Natural killer cell (primary cell): ENCODE data around the gene GFOD2. TPM values are rescaled to one million over a fixed set of nuclear protein-coding genes. Genes with fewer than 3 reads are reported as not detected.

ENCODE experiments used
- ATAC-seq, 3 donors: fragments of 150-1000 bp in 2 of 3; fragments of 200-7000 bp in 1 of 3; cut with Tn5 transposase; 1 replicate in 1 of 3; 2 replicates in 2 of 3; pipeline ENCODE4 v1.10.0; 2021; ENCODE audit warnings: mild to moderate bottlenecking in 2 of 3, moderate library complexity in 2 of 3
- DNase-seq, 2 donors: peaks; one replicate each; pipeline versions ENCODE4 v3.0.0 to v3.0.0-alpha.2; 2013 to 2021; ENCODE audit warnings: mixed read lengths in 1 of 2
- H3K27ac ChIP-seq: one replicate; pipeline ENCODE4 v1.5.1; 2013; ENCODE audit warnings: mild to moderate bottlenecking, low read length
- H3K27me3 ChIP-seq: one replicate; pipeline ENCODE4 v1.6.1; 2013; ENCODE audit warnings: low read length; ENCODE audit not compliant: control insufficient read depth, insufficient read depth
- H3K36me3 ChIP-seq: one replicate; pipeline ENCODE4 v1.6.1; 2013; ENCODE audit warnings: low read length; ENCODE audit not compliant: control insufficient read depth, insufficient read depth
- H3K4me1 ChIP-seq: one replicate; pipeline ENCODE4 v1.6.1; 2013; ENCODE audit warnings: low read length; ENCODE audit not compliant: control insufficient read depth, insufficient read depth
- H3K4me3 ChIP-seq: one replicate; pipeline ENCODE4 v1.5.1; 2013; ENCODE audit warnings: low read length
- H3K9me3 ChIP-seq: one replicate; pipeline ENCODE4 v1.6.1; 2013; ENCODE audit warnings: low read length; ENCODE audit not compliant: control insufficient read depth, insufficient read depth
- H3K27ac Mint-ChIP-seq, 2 donors: one replicate each; pipeline ENCODE4 v1.8.0; 2022; ENCODE audit warnings: mild to moderate bottlenecking in 2 of 2, mixed read lengths in 2 of 2, moderate library complexity in 1 of 2
- H3K27me3 Mint-ChIP-seq, 2 donors: one replicate each; pipeline ENCODE4 v1.8.0; 2022; ENCODE audit warnings: low read depth in 2 of 2, mixed read lengths in 2 of 2
- H3K36me3 Mint-ChIP-seq: one replicate; pipeline ENCODE4 v1.8.0; 2022; ENCODE audit warnings: mixed read lengths
- H3K4me1 Mint-ChIP-seq, 2 donors: one replicate each; pipeline ENCODE4 v1.8.0; 2022; ENCODE audit warnings: mixed read lengths in 2 of 2
- H3K4me3 Mint-ChIP-seq: one replicate; pipeline ENCODE4 v1.8.0; 2022; ENCODE audit warnings: mild to moderate bottlenecking, moderate library complexity, mixed read lengths
- H3K9me3 Mint-ChIP-seq, 2 donors: one replicate each; pipeline ENCODE4 v1.8.0; 2022; ENCODE audit warnings: mixed read lengths in 2 of 2
- WGBS: methylation state at CpG from one replicate; pipeline ENCODE4 v1.1.7; 2013; ENCODE audit warnings: missing lambda C conversion rate; ENCODE audit not compliant: insufficient coverage; 5-methylcytosine and 5-hydroxymethylcytosine counted together
- intact Hi-C: fragments of 100-400 bp; cut with micrococcal nuclease; formaldehyde crosslinking; loops from one replicate; pipeline ENCODE4 v1.14.2; 2022
- total RNA-seq, 4 donors: library from RNA; stranded (reverse); fragments of 120-200 nt in 1 of 4; gene quantifications; one replicate each; pipeline versions ENCODE4 v1.2.3 to v1.2.4, GENCODE V29; 2013 to 2022
- TF ChIP-seq, protein P1 (sequence below): fragments of 200-600 bp; IDR thresholded peaks from one replicate; pipeline ENCODE4 v1.8.0; 2022; ENCODE audit warnings: antibody characterized with exemption

The GFOD2 gene
- total RNA-seq, 3 donors from 2014 or later (not counting 1 experiment from before 2014, with no cell fraction given) = 6.5 to 10.9 (median 8.3) TPM

DNA sequence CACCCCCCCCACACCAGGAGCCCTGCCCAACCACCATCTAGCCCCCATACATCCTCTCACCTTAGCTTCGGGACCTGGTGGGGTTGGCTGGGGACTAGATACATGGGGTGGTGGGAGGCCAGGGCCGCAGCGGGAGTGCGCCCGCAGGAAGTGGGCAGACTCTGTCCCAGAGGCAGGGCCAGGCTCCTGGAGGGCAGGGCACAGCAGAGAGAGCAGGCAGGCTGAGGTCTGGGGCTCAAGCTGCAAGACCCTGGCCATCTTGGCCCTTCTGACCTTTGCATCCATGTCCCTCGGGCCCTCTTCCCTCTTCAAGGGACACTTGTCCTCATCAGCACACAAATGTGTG is 55.3 kb downstream of the GFOD2 start:
- no peak overlapping the region for H3K27ac ChIP-seq
- Mint-ChIP-seq H3K4me3 (no peak overlapping the region), H3K9me3 (no peaks in the 10 kb centered on the region), H3K4me1 (peaks cover 5 to 40% of the 10 kb centered on the region in 2 donors), H3K36me3 (no peaks in the 10 kb centered on the region), H3K27ac (peak overlapping the region in 1 of 2 donors; percentile 75), H3K27me3 (no peaks in the 10 kb centered on the region)
- no peaks in the 10 kb centered on the region for H3K36me3 ChIP-seq
- ATAC-seq = no peak
- H3K9me3 ChIP-seq = no peaks in the 10 kb centered on the region
- intact Hi-C loops = no loop called here
- TF ChIP-seq, protein P1, sequence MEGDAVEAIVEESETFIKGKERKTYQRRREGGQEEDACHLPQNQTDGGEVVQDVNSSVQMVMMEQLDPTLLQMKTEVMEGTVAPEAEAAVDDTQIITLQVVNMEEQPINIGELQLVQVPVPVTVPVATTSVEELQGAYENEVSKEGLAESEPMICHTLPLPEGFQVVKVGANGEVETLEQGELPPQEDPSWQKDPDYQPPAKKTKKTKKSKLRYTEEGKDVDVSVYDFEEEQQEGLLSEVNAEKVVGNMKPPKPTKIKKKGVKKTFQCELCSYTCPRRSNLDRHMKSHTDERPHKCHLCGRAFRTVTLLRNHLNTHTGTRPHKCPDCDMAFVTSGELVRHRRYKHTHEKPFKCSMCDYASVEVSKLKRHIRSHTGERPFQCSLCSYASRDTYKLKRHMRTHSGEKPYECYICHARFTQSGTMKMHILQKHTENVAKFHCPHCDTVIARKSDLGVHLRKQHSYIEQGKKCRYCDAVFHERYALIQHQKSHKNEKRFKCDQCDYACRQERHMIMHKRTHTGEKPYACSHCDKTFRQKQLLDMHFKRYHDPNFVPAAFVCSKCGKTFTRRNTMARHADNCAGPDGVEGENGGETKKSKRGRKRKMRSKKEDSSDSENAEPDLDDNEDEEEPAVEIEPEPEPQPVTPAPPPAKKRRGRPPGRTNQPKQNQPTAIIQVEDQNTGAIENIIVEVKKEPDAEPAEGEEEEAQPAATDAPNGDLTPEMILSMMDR = no peak
- no peak for DNase-seq
- H3K27me3 ChIP-seq = no peaks in the 10 kb centered on the region
- peaks cover 48% of the 10 kb centered on the region for H3K4me1 ChIP-seq
- H3K4me3 ChIP-seq = no peak overlapping the region
- 96% methylated on average over 6 of the region's 6 CpGs for WGBS

DNA sequence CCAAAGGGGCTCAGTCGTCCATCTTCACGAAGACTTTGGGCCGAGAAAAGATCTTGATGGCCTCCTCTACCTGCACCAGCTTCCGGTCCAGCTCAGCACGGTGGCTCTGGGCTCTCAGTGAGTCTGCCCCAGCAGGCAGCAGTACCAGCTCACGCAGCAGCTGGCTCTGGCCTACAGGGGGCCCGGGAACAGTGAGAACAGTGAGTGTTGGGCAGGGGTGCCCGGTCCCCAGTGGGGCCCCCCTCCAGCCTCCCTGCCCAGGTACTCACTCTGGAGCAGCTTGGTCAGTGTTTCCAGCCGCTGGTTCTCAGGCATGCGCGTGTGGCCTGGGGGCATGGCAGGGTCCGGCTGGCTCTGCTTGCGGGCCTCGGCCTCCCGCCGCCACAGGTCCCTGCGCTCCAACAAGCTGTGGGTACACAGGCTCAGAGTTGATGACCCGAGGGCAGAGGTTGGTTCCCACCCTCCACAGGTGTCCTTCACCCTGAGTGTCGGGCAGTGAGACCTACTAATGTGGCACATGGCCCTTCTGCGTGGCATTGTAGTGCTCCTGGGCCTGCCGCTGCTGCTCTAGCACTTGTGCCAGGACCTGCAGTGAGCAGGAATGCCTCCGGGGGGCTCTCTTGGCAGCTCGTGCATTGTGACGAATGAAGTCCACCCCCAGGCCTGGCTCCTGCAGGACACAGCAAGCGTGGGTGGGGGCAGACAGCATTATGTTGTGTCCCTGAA is 55.8 kb downstream of the GFOD2 start:
- Mint-ChIP-seq H3K4me3 (no peak overlapping the region), H3K27ac (no peak overlapping the region)
- peak in 1 of 2 donors; percentile 54 for DNase-seq

DNA sequence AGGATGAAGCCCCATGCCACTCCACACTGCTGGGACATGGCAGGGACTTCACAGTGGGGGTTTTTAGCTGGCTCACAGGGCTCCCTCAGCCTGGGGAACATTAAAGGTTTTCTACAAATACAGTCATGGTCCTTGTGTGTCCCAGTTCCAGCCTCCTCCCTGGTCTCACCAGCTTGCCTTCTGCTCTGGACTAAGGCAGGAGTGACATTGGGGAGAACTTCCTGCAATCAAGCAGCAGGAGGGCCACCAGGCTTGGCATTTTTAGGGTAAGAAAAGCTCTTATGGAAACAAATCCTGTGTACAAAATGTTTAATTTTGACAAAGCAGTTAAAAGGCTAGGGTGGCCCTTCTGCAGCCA is 56.5 kb downstream of the GFOD2 start:
- H3K27me3 Mint-ChIP-seq = no peaks in the 10 kb centered on the region
- no peaks in the 10 kb centered on the region for H3K27me3 ChIP-seq
- H3K36me3 ChIP-seq = peaks cover 8% of the 10 kb centered on the region
- H3K4me3 Mint-ChIP-seq = no peak overlapping the region
- ATAC-seq (no peak), DNase-seq (no peak)
- H3K4me1 ChIP-seq = peaks cover 42% of the 10 kb centered on the region
- H3K27ac ChIP-seq = no peak overlapping the region
- no peaks in the 10 kb centered on the region for H3K9me3 ChIP-seq
- H3K4me3 ChIP-seq = no peak overlapping the region
- peaks cover 5 to 42% of the 10 kb centered on the region in 2 donors for H3K4me1 Mint-ChIP-seq
- intact Hi-C loops = no loop called here
- H3K27ac Mint-ChIP-seq = no peak overlapping the region
- no peaks in the 10 kb centered on the region for H3K9me3 Mint-ChIP-seq
- H3K36me3 Mint-ChIP-seq = no peaks in the 10 kb centered on the region
- TF ChIP-seq, protein P1 = no peak

More for the DNA sequence above, 55.8 kb downstream of the GFOD2 start:
- TF ChIP-seq, protein P1 = peak; percentile 36
- Mint-ChIP-seq H3K4me1 (peaks cover 5 to 44% of the 10 kb centered on the region in 2 donors), H3K27me3 (no peaks in the 10 kb centered on the region), H3K9me3 (no peaks in the 10 kb centered on the region), H3K36me3 (no peaks in the 10 kb centered on the region)
- Histone ChIP-seq H3K27me3 (no peaks in the 10 kb centered on the region), H3K4me3 (no peak overlapping the region), H3K27ac (no peak overlapping the region), H3K36me3 (peaks cover 3% of the 10 kb centered on the region), H3K9me3 (no peaks in the 10 kb centered on the region), H3K4me1 (peaks cover 48% of the 10 kb centered on the region)
- WGBS = 93% methylated on average over 25 of the region's 25 CpGs
- intact Hi-C loops = no loop called here
- no peak for ATAC-seq
